Liver (tissue), 9 donors: Measurements from ENCODE around the gene SLC17A7. TPM values are rescaled to one million over a fixed set of nuclear protein-coding genes. Genes with fewer than 3 reads are reported as not detected.

Source experiments
- DNase-seq: peaks from one replicate; pipeline ENCODE4 v3.0.0-alpha.2; 2017; ENCODE audit warnings: low spot score
- H3K27ac ChIP-seq, 2 donors: one replicate each; pipeline ENCODE4 v1.7.0; 2013; ENCODE audit warnings: inconsistent platforms in 2 of 2, low read length in 2 of 2, control low read depth in 1 of 2, low read depth in 1 of 2, mild to moderate bottlenecking in 1 of 2
- H3K27me3 ChIP-seq, 4 donors: one replicate each; pipeline versions ENCODE4 v1.6.1 to v1.7.0; 2013; ENCODE audit warnings: low read length in 3 of 4, inconsistent platforms in 1 of 4, mild to moderate bottlenecking in 1 of 4, moderate library complexity in 1 of 4; ENCODE audit not compliant: control insufficient read depth in 4 of 4, insufficient read depth in 4 of 4
- H3K36me3 ChIP-seq, 4 donors: one replicate each; pipeline versions ENCODE4 v1.6.1 to v1.7.0; 2013; ENCODE audit warnings: low read length in 3 of 4, mild to moderate bottlenecking in 3 of 4, low read depth in 1 of 4, moderate library complexity in 1 of 4; ENCODE audit not compliant: control insufficient read depth in 4 of 4, insufficient read depth in 3 of 4
- H3K4me1 ChIP-seq, 4 donors: one replicate each; pipeline versions ENCODE4 v1.6.1 to v1.7.0; 2013; ENCODE audit warnings: low read length in 3 of 4, mild to moderate bottlenecking in 3 of 4, moderate library complexity in 1 of 4; ENCODE audit not compliant: control insufficient read depth in 4 of 4, insufficient read depth in 4 of 4
- H3K4me3 ChIP-seq, 3 donors: one replicate each; pipeline versions ENCODE4 v1.6.1 to v1.7.0; 2013; ENCODE audit warnings: low read length in 3 of 3, control low read depth in 1 of 3, low read depth in 1 of 3, mild to moderate bottlenecking in 1 of 3
- H3K9ac ChIP-seq, 2 donors: one replicate each; pipeline ENCODE4 v1.7.0; 2013; ENCODE audit warnings: low read length in 2 of 2, mild to moderate bottlenecking in 2 of 2, moderate library complexity in 2 of 2, control low read depth in 1 of 2, low read depth in 1 of 2
- H3K9me3 ChIP-seq, 4 donors: one replicate each; pipeline versions ENCODE4 v1.6.1 to v1.7.0; 2013; ENCODE audit warnings: low read length in 3 of 4; ENCODE audit not compliant: control insufficient read depth in 4 of 4
- EGR1 ChIP-seq, 2 donors: IDR thresholded peaks; 2 replicates each; pipeline ENCODE4 v1.6.1; 2016 to 2018; ENCODE audit warnings: antibody characterized with exemption in 2 of 2, low read depth in 2 of 2
- FOXA1 ChIP-seq: IDR thresholded peaks from 2 replicates; pipeline ENCODE4 v1.6.1; 2016; ENCODE audit warnings: antibody characterized with exemption
- FOXA2 ChIP-seq: IDR thresholded peaks from 2 replicates; pipeline ENCODE4 v1.6.1; 2016; ENCODE audit warnings: antibody characterized with exemption
- GABPA ChIP-seq, 2 donors: IDR thresholded peaks in 1 of 2; conservative IDR thresholded peaks in 1 of 2; 2 replicates each; pipeline ENCODE4 v1.6.1; 2016; ENCODE audit warnings: antibody characterized with exemption in 2 of 2, mild to moderate bottlenecking in 1 of 2, moderate library complexity in 1 of 2
- HNF4A ChIP-seq, 2 donors: conservative IDR thresholded peaks; 2 replicates each; pipeline ENCODE4 v1.6.1; 2016; ENCODE audit warnings: antibody characterized with exemption in 2 of 2, mild to moderate bottlenecking in 2 of 2
- HNF4G ChIP-seq: IDR thresholded peaks from 2 replicates; pipeline ENCODE4 v1.6.1; 2016; ENCODE audit warnings: antibody characterized with exemption
- JUND ChIP-seq, 2 donors: IDR thresholded peaks; 2 replicates each; pipeline ENCODE4 v1.6.1; 2016; ENCODE audit warnings: antibody characterized with exemption in 2 of 2
- MAX ChIP-seq: IDR thresholded peaks from 2 replicates; pipeline ENCODE4 v1.6.1; 2016; ENCODE audit warnings: antibody characterized with exemption
- NR2F2 ChIP-seq: IDR thresholded peaks from 2 replicates; pipeline ENCODE4 v1.6.1; 2016; ENCODE audit warnings: antibody characterized with exemption
- RAD21 ChIP-seq, 2 donors: IDR thresholded peaks; 2 replicates each; pipeline ENCODE4 v1.6.1; 2016; ENCODE audit warnings: antibody characterized with exemption in 2 of 2, mild to moderate bottlenecking in 2 of 2
- RXRA ChIP-seq, 2 donors: IDR thresholded peaks; 2 replicates each; pipeline ENCODE4 v1.6.1; 2017 to 2018; ENCODE audit warnings: antibody characterized with exemption in 2 of 2, mild to moderate bottlenecking in 1 of 2
- SP1 ChIP-seq: IDR thresholded peaks from 2 replicates; pipeline ENCODE4 v1.6.1; 2018; ENCODE audit warnings: antibody characterized with exemption, mild to moderate bottlenecking
- TAF1 ChIP-seq: conservative IDR thresholded peaks from 2 replicates; pipeline ENCODE4 v1.6.1; 2016; ENCODE audit warnings: antibody characterized with exemption, mild to moderate bottlenecking
- YY1 ChIP-seq: IDR thresholded peaks from 2 replicates; pipeline ENCODE4 v1.6.1; 2016; ENCODE audit warnings: antibody characterized with exemption, mild to moderate bottlenecking
- ZBTB33 ChIP-seq: IDR thresholded peaks from 2 replicates; pipeline ENCODE4 v1.6.1; 2016; ENCODE audit warnings: antibody characterized with exemption
- WGBS: extraction: QIAGEN DNeasy Blood & Tissue Kit; methylation state at CpG from one replicate; pipeline ENCODE4 v1.1.7; 2013; 5-methylcytosine and 5-hydroxymethylcytosine counted together
- polyA plus RNA-seq, 2 donors: library from polyadenylated mRNA; stranded (reverse) in 1 of 2; unstranded in 1 of 2; fragments of 200-250 nt in 1 of 2; fragments of >200 nt in 1 of 2; fragmentation: Nextera tagmentation in 1 of 2; extraction: Ambion mirVana in 1 of 2; gene quantifications; one replicate each; pipeline versions ENCODE4 v1.2.1 to v1.2.3, GENCODE V29; 2013 to 2015
- total RNA-seq, 2 donors: library from RNA; depleted of rRNA; stranded (reverse); fragments of >200 nt; gene quantifications; one replicate each; pipeline ENCODE4 v1.2.3, GENCODE V29; 2014
- TF ChIP-seq, protein P1 (sequence below): IDR thresholded peaks from 2 replicates; pipeline ENCODE4 v1.6.1; 2016; ENCODE audit warnings: antibody characterized with exemption, mild to moderate bottlenecking
- TF ChIP-seq, protein P2 (sequence below): fragments of 150-350 bp; IDR thresholded peaks from 2 replicates; pipeline ENCODE4 v1.5.1; 2017; ENCODE audit warnings: improper control_type of control experiment, low read depth, low read length; ENCODE audit not compliant: missing input control
- TF ChIP-seq, protein P3 (sequence below): IDR thresholded peaks from 2 replicates; pipeline ENCODE4 v1.6.1; 2016; ENCODE audit warnings: antibody characterized with exemption
- donor health status: healthy.
- donor health status: healthy.
- donor health status: healthy.
- donor health status: healthy.
- donor health status: healthy.

Gene SLC17A7
- total and polyA plus RNA-seq, 4 donors: 0.06 to 0.08 TPM; not detected in 2

GRCh38 chr19:49451430-49452181, 10.3 kb upstream of the SLC17A7 start, which contains the start of gene PIH1D1:
Gene PIH1D1, minus strand, starts transcription at chr19:49451814. Its CDS starts 240 bp downstream, at chr19:49451574.
- H3K4me3 ChIP-seq: peak within 1 kb of the TSS; percentile 77 to 96 (median 88)
- under 1% methylated on average over 42 of the region's 42 CpGs for WGBS
- peak within 1 kb of the TSS; percentile 74 to 79 for H3K9ac ChIP-seq
- H3K27me3 ChIP-seq: no peaks in the 10 kb centered on the region
- H3K9me3 ChIP-seq: no peaks in the 10 kb centered on the region
- DNase-seq: peak; percentile 95
- TF ChIP-seq RAD21 (IDR thresholded peaks at IDR 0.05) (no peak), EGR1 (IDR thresholded peaks at IDR 0.05; ENCODE audit: low read depth in 2 of 2) (peak; percentile 26 to 45), SP1 (peak; percentile 78), HNF4G (no peak), MAX (peak; percentile 92), FOXA1 (peak; percentile 84), JUND (IDR thresholded peaks at IDR 0.05) (peak in 1 of 2 donors; percentile 22), NR2F2 (peak; percentile 44), ZBTB33 (peak; percentile 99), GABPA (IDR thresholded peaks at IDR 0.05 in 1 of 2, conservative IDR thresholded peaks at IDR 0.05 in 1 of 2) (peak; percentile 98 to 99), HNF4A (conservative IDR thresholded peaks at IDR 0.05) (peak; percentile 40 to 55), FOXA2 (peak; percentile 94), RXRA (IDR thresholded peaks at IDR 0.05) (peak; percentile 26 to 39), TAF1 (peak; percentile 74), YY1 (peak; percentile 65)
- TF ChIP-seq, protein P1, sequence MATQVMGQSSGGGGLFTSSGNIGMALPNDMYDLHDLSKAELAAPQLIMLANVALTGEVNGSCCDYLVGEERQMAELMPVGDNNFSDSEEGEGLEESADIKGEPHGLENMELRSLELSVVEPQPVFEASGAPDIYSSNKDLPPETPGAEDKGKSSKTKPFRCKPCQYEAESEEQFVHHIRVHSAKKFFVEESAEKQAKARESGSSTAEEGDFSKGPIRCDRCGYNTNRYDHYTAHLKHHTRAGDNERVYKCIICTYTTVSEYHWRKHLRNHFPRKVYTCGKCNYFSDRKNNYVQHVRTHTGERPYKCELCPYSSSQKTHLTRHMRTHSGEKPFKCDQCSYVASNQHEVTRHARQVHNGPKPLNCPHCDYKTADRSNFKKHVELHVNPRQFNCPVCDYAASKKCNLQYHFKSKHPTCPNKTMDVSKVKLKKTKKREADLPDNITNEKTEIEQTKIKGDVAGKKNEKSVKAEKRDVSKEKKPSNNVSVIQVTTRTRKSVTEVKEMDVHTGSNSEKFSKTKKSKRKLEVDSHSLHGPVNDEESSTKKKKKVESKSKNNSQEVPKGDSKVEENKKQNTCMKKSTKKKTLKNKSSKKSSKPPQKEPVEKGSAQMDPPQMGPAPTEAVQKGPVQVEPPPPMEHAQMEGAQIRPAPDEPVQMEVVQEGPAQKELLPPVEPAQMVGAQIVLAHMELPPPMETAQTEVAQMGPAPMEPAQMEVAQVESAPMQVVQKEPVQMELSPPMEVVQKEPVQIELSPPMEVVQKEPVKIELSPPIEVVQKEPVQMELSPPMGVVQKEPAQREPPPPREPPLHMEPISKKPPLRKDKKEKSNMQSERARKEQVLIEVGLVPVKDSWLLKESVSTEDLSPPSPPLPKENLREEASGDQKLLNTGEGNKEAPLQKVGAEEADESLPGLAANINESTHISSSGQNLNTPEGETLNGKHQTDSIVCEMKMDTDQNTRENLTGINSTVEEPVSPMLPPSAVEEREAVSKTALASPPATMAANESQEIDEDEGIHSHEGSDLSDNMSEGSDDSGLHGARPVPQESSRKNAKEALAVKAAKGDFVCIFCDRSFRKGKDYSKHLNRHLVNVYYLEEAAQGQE: no peak
- TF ChIP-seq, protein P2, sequence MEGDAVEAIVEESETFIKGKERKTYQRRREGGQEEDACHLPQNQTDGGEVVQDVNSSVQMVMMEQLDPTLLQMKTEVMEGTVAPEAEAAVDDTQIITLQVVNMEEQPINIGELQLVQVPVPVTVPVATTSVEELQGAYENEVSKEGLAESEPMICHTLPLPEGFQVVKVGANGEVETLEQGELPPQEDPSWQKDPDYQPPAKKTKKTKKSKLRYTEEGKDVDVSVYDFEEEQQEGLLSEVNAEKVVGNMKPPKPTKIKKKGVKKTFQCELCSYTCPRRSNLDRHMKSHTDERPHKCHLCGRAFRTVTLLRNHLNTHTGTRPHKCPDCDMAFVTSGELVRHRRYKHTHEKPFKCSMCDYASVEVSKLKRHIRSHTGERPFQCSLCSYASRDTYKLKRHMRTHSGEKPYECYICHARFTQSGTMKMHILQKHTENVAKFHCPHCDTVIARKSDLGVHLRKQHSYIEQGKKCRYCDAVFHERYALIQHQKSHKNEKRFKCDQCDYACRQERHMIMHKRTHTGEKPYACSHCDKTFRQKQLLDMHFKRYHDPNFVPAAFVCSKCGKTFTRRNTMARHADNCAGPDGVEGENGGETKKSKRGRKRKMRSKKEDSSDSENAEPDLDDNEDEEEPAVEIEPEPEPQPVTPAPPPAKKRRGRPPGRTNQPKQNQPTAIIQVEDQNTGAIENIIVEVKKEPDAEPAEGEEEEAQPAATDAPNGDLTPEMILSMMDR: peak; percentile 22
- TF ChIP-seq, protein P3, sequence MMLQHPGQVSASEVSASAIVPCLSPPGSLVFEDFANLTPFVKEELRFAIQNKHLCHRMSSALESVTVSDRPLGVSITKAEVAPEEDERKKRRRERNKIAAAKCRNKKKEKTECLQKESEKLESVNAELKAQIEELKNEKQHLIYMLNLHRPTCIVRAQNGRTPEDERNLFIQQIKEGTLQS: no peak
- peak within 1 kb of the TSS; percentile 90 to 95 for H3K27ac ChIP-seq
- peaks cover 0 to 10% (median 4%) of the 10 kb centered on the region in 4 donors for H3K36me3 ChIP-seq
- peaks cover 0 to 22% (median 10%) of the 10 kb centered on the region in 4 donors for H3K4me1 ChIP-seq
